WTC11 (cell line): ENCODE measurements around the gene RFX8. TPM values are rescaled to one million over a fixed set of nuclear protein-coding genes. Genes with fewer than 3 reads are reported as not detected.

Experiments used
- ATAC-seq: fragments of 200-7000 bp; cut with Tn5 transposase; 2 replicates; pipeline ENCODE4 v1.10.0; 2021; ENCODE audit warnings: mild to moderate bottlenecking, moderate library complexity
- CTCF ChIA-PET: fragments of 300-600 bp; sonication (Branson Sonifier 250); formaldehyde crosslinking; loops from one replicate; lab custom pipeline; 2021; ENCODE audit warnings: antibody characterized with exemption; lab: Charles Lee
- POLR2A ChIA-PET: fragments of 350-600 bp; sonication (Branson Sonifier 250); formaldehyde crosslinking; loops from one replicate; lab custom pipeline; 2021; ENCODE audit warnings: antibody characterized with exemption; lab: Charles Lee
- DNase-seq: peaks from one replicate; pipeline ENCODE4 v3.0.0; 2021; ENCODE audit warnings: low spot score
- H3K27ac Mint-ChIP-seq: 2 replicates; pipeline ENCODE4 v1.8.0; 2021; ENCODE audit warnings: mixed read lengths
- H3K27me3 Mint-ChIP-seq: 2 replicates; pipeline ENCODE4 v1.8.0; 2021; ENCODE audit warnings: low read depth, mild to moderate bottlenecking, moderate library complexity, mixed read lengths
- H3K36me3 Mint-ChIP-seq: 2 replicates; pipeline ENCODE4 v1.8.0; 2021; ENCODE audit warnings: mixed read lengths
- H3K4me1 Mint-ChIP-seq: 2 replicates; pipeline ENCODE4 v1.8.0; 2022; ENCODE audit warnings: mixed read lengths
- H3K4me3 Mint-ChIP-seq: 2 replicates; pipeline ENCODE4 v1.8.0; 2021; ENCODE audit warnings: mild to moderate bottlenecking, moderate library complexity, mixed read lengths
- H3K9me3 Mint-ChIP-seq: 2 replicates; pipeline ENCODE4 v1.8.0; 2021; ENCODE audit warnings: mixed read lengths
- AFF4 ChIP-seq: sonication (generic); formaldehyde crosslinking; IDR thresholded peaks from 2 replicates; pipeline ENCODE4 v1.8.1; 2023; ENCODE audit warnings: mild to moderate bottlenecking, missing genetic modification reagents, borderline replicate concordance
- CREM ChIP-seq: sonication (generic); formaldehyde crosslinking; IDR thresholded peaks from 2 replicates; pipeline ENCODE4 v1.8.1; 2022; ENCODE audit warnings: mild to moderate bottlenecking, missing genetic modification reagents, moderate library complexity
- ELF4 ChIP-seq: sonication (generic); formaldehyde crosslinking; IDR thresholded peaks from 2 replicates; pipeline ENCODE4 v1.8.1; 2022; ENCODE audit warnings: low read depth, mild to moderate bottlenecking, moderate library complexity, missing genetic modification reagents
- HMGA2 ChIP-seq: fragments of 250-450 bp; sonication (Bioruptor Pico); IDR thresholded peaks from 2 replicates; pipeline ENCODE4 v1.4.0; 2021; ENCODE audit warnings: mild to moderate bottlenecking, moderate library complexity
- JAZF1 ChIP-seq: fragments of 250-450 bp; sonication (Bioruptor Pico); IDR thresholded peaks from 2 replicates; pipeline ENCODE4 v1.9.0; 2021; ENCODE audit warnings: moderate library complexity, mild to moderate bottlenecking, inconsistent platforms
- KAT7 ChIP-seq: sonication (generic); formaldehyde crosslinking; IDR thresholded peaks from 2 replicates; pipeline ENCODE4 v1.8.1; 2023; ENCODE audit warnings: missing genetic modification reagents, mild to moderate bottlenecking, borderline replicate concordance
- PREB ChIP-seq: sonication (generic); formaldehyde crosslinking; IDR thresholded peaks from 2 replicates; pipeline ENCODE4 v1.8.1; 2022; ENCODE audit warnings: mild to moderate bottlenecking, missing genetic modification reagents, moderate library complexity, borderline replicate concordance
- RELA ChIP-seq: sonication (generic); formaldehyde crosslinking; IDR thresholded peaks from 2 replicates; pipeline ENCODE4 v1.8.1; 2022; ENCODE audit warnings: missing genetic modification reagents, mild to moderate bottlenecking, borderline replicate concordance
- SMAD3 ChIP-seq: sonication (generic); formaldehyde crosslinking; IDR thresholded peaks from 2 replicates; pipeline ENCODE4 v1.8.0; 2022; ENCODE audit warnings: missing genetic modification reagents, mild to moderate bottlenecking, borderline replicate concordance
- TCF7 ChIP-seq: sonication (generic); formaldehyde crosslinking; IDR thresholded peaks from 2 replicates; pipeline ENCODE4 v1.8.0; 2022; ENCODE audit warnings: mild to moderate bottlenecking, low read depth, missing genetic modification reagents, moderate library complexity
- ZNF263 ChIP-seq: sonication (generic); formaldehyde crosslinking; IDR thresholded peaks from 2 replicates; pipeline ENCODE4 v1.8.1; 2022; ENCODE audit warnings: low read depth, mild to moderate bottlenecking, moderate library complexity, missing genetic modification reagents
- ZNF317 ChIP-seq: sonication (generic); formaldehyde crosslinking; IDR thresholded peaks from 2 replicates; pipeline ENCODE4 v1.8.1; 2023; ENCODE audit warnings: low read depth, mild to moderate bottlenecking, moderate library complexity, missing genetic modification reagents, borderline replicate concordance
- ZSCAN18 ChIP-seq: fragments of 250-450 bp; sonication (Bioruptor Pico); IDR thresholded peaks from 2 replicates; pipeline ENCODE4 v2.1.2; 2022; ENCODE audit warnings: mild to moderate bottlenecking, moderate library complexity
- total RNA-seq: library from RNA; stranded (reverse); gene quantifications from 3 replicates; pipeline ENCODE4 v1.2.3, GENCODE V29; 2021
- TF ChIP-seq, protein P1 (sequence below): fragments of 250-450 bp; sonication (Bioruptor Pico); IDR thresholded peaks from 2 replicates; pipeline ENCODE4 v1.9.0; 2021; ENCODE audit warnings: mild to moderate bottlenecking, borderline replicate concordance
- TF ChIP-seq, protein P2 (sequence below): fragments of 250-450 bp; sonication (Bioruptor Pico); IDR thresholded peaks from 2 replicates; pipeline ENCODE4 v1.9.0; 2021; ENCODE audit warnings: mild to moderate bottlenecking
- TF ChIP-seq, protein P3 (sequence below): sonication (generic); formaldehyde crosslinking; IDR thresholded peaks from 2 replicates; pipeline ENCODE4 v1.8.1; 2023; ENCODE audit warnings: mild to moderate bottlenecking, missing genetic modification reagents

RFX8 gene
- total RNA-seq, 1 experiment from 2014 or later = 0.28 TPM

GRCh38 chr2:101500180-101500579 lies 25.3 kb upstream of the RFX8 start (continued):
- TF ChIP-seq, protein P1, sequence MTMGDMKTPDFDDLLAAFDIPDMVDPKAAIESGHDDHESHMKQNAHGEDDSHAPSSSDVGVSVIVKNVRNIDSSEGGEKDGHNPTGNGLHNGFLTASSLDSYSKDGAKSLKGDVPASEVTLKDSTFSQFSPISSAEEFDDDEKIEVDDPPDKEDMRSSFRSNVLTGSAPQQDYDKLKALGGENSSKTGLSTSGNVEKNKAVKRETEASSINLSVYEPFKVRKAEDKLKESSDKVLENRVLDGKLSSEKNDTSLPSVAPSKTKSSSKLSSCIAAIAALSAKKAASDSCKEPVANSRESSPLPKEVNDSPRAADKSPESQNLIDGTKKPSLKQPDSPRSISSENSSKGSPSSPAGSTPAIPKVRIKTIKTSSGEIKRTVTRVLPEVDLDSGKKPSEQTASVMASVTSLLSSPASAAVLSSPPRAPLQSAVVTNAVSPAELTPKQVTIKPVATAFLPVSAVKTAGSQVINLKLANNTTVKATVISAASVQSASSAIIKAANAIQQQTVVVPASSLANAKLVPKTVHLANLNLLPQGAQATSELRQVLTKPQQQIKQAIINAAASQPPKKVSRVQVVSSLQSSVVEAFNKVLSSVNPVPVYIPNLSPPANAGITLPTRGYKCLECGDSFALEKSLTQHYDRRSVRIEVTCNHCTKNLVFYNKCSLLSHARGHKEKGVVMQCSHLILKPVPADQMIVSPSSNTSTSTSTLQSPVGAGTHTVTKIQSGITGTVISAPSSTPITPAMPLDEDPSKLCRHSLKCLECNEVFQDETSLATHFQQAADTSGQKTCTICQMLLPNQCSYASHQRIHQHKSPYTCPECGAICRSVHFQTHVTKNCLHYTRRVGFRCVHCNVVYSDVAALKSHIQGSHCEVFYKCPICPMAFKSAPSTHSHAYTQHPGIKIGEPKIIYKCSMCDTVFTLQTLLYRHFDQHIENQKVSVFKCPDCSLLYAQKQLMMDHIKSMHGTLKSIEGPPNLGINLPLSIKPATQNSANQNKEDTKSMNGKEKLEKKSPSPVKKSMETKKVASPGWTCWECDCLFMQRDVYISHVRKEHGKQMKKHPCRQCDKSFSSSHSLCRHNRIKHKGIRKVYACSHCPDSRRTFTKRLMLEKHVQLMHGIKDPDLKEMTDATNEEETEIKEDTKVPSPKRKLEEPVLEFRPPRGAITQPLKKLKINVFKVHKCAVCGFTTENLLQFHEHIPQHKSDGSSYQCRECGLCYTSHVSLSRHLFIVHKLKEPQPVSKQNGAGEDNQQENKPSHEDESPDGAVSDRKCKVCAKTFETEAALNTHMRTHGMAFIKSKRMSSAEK (CRISPR knock-in tag) = no peak
- no peak for TF ChIP-seq SMAD3 (CRISPR knock-in tag)
- TF ChIP-seq TCF7 = no peak
- TF ChIP-seq KAT7 (CRISPR knock-in tag) = no peak
- TF ChIP-seq ZNF317 (CRISPR knock-in tag) = no peak
- no peak for TF ChIP-seq HMGA2
- no peak for TF ChIP-seq ZSCAN18
- no peak for TF ChIP-seq PREB
- no peak for TF ChIP-seq AFF4
- no peak for TF ChIP-seq CREM (CRISPR knock-in tag)
- TF ChIP-seq, protein P2, sequence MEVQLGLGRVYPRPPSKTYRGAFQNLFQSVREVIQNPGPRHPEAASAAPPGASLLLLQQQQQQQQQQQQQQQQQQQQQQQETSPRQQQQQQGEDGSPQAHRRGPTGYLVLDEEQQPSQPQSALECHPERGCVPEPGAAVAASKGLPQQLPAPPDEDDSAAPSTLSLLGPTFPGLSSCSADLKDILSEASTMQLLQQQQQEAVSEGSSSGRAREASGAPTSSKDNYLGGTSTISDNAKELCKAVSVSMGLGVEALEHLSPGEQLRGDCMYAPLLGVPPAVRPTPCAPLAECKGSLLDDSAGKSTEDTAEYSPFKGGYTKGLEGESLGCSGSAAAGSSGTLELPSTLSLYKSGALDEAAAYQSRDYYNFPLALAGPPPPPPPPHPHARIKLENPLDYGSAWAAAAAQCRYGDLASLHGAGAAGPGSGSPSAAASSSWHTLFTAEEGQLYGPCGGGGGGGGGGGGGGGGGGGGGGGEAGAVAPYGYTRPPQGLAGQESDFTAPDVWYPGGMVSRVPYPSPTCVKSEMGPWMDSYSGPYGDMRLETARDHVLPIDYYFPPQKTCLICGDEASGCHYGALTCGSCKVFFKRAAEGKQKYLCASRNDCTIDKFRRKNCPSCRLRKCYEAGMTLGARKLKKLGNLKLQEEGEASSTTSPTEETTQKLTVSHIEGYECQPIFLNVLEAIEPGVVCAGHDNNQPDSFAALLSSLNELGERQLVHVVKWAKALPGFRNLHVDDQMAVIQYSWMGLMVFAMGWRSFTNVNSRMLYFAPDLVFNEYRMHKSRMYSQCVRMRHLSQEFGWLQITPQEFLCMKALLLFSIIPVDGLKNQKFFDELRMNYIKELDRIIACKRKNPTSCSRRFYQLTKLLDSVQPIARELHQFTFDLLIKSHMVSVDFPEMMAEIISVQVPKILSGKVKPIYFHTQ (CRISPR knock-in tag) = no peak

GRCh38 chr2:101496279-101496678 lies 21.4 kb upstream of the RFX8 start:
- H3K4me3 Mint-ChIP-seq = no peak overlapping the region
- DNase-seq = no peak
- no peaks in the 10 kb centered on the region for H3K4me1 Mint-ChIP-seq
- no peak for TF ChIP-seq ELF4
- TF ChIP-seq ZNF263 = no peak
- TF ChIP-seq JAZF1 = no peak
- TF ChIP-seq, protein P3, sequence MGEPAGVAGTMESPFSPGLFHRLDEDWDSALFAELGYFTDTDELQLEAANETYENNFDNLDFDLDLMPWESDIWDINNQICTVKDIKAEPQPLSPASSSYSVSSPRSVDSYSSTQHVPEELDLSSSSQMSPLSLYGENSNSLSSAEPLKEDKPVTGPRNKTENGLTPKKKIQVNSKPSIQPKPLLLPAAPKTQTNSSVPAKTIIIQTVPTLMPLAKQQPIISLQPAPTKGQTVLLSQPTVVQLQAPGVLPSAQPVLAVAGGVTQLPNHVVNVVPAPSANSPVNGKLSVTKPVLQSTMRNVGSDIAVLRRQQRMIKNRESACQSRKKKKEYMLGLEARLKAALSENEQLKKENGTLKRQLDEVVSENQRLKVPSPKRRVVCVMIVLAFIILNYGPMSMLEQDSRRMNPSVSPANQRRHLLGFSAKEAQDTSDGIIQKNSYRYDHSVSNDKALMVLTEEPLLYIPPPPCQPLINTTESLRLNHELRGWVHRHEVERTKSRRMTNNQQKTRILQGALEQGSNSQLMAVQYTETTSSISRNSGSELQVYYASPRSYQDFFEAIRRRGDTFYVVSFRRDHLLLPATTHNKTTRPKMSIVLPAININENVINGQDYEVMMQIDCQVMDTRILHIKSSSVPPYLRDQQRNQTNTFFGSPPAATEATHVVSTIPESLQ = no peak
- no peak for TF ChIP-seq RELA (CRISPR knock-in tag)
- ChIA-PET CTCF (interaction anchor here (1.0 kb wide), 1 partner anchor 77 kb away, joined by 3 read pairs; no protein-coding TSS in a partner anchor), POLR2A (no interaction called here)
- no peak for ATAC-seq
- no peaks in the 10 kb centered on the region for H3K9me3 Mint-ChIP-seq
- H3K36me3 Mint-ChIP-seq = no peaks in the 10 kb centered on the region
- no peak overlapping the region for H3K27ac Mint-ChIP-seq
- no peaks in the 10 kb centered on the region for H3K27me3 Mint-ChIP-seq
